Gastroesophageal sphincter (tissue), 3 donors: ENCODE measurements around the gene ABHD5.

Experiments
- CTCF ChIP-seq, 4 experiments: fragments of 200-600 bp in 2 of 4; fragments of 450-650 bp in 2 of 4; sonication (generic) in 1 of 4; IDR thresholded peaks; one replicate each; pipeline ENCODE4 v1.5.1; 2017 to 2019; ENCODE audit warnings: antibody characterized with exemption in 4 of 4, mild to moderate bottlenecking in 2 of 4, moderate library complexity in 2 of 4
- POLR2A ChIP-seq, 2 donors: fragments of 450-650 bp; IDR thresholded peaks; one replicate each; pipeline ENCODE4 v1.6.1; 2017; ENCODE audit warnings: antibody characterized with exemption in 2 of 2, mild to moderate bottlenecking in 2 of 2, moderate library complexity in 1 of 2
- POLR2AphosphoS5 ChIP-seq: sonication (generic); formaldehyde crosslinking; IDR thresholded peaks from one replicate; pipeline ENCODE4 v1.6.1; 2017; ENCODE audit warnings: antibody characterized with exemption

DNA sequence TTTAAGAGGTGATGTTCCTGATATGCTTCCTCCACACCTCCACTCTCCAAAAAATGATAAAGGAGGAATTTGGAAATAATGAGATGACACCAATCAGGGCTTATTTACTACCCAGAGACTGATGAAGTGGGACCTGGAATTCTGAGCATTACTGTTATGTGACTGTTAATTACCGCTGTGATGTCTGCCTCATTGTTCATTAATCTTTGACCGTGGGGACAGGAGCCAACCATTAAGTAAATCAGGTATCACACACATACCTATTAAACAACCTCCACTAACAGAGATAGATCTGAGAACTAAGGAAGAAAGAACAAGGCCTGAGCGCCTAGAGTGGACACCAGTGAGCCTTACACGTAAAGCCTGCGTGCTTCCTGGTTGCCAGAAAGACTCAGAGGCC lies 37.7 kb downstream of the ABHD5 start:
- no peak for TF ChIP-seq POLR2A (IDR thresholded peaks at IDR 0.05)
- no peak for TF ChIP-seq CTCF (IDR thresholded peaks at IDR 0.05)
- TF ChIP-seq POLR2AphosphoS5 = no peak
